Neural progenitor cell (in vitro differentiated cells): ENCODE results near the gene MYO1C. TPM values are rescaled to one million over a fixed set of nuclear protein-coding genes. Genes with fewer than 3 reads are reported as not detected.

Experiments
- DNase-seq: peaks from one replicate; pipeline ENCODE4 v3.0.0-alpha.2; 2016; ENCODE audit warnings: low spot score
- H2AFZ ChIP-seq: fragments of 200-600 bp; sonication (generic); replicated peaks from 2 replicates; pipeline ENCODE4 v1.6.1; 2016; ENCODE audit warnings: antibody characterized with exemption
- H3F3A ChIP-seq: fragments of 200-600 bp; sonication (generic); 2 replicates; pipeline ENCODE4 v1.6.1; 2016; ENCODE audit warnings: antibody characterized with exemption, low read depth
- H3K27ac ChIP-seq: fragments of 200-600 bp; sonication (generic); 2 replicates; pipeline ENCODE4 v1.5.1; 2016; ENCODE audit warnings: mild to moderate bottlenecking
- H3K27me3 ChIP-seq: fragments of 200-600 bp; sonication (generic); 2 replicates; pipeline ENCODE4 v1.6.1; 2016; ENCODE audit warnings: mild to moderate bottlenecking, moderate library complexity
- H3K36me3 ChIP-seq: fragments of 200-600 bp; sonication (generic); 2 replicates; pipeline ENCODE4 v1.5.1; 2016
- H3K4me1 ChIP-seq: fragments of 200-600 bp; sonication (generic); 2 replicates; pipeline ENCODE4 v1.6.1; 2016; ENCODE audit warnings: mixed run types
- H3K4me2 ChIP-seq: fragments of 200-600 bp; sonication (generic); 2 replicates; pipeline ENCODE4 v1.6.1; 2016
- H3K4me3 ChIP-seq: fragments of 200-600 bp; sonication (generic); 2 replicates; pipeline ENCODE4 v1.5.1; 2016
- H3K79me2 ChIP-seq: fragments of 200-600 bp; sonication (generic); 2 replicates; pipeline ENCODE4 v1.6.1; 2016; ENCODE audit warnings: low read depth
- H3K9ac ChIP-seq: fragments of 200-600 bp; sonication (generic); 2 replicates; pipeline ENCODE4 v1.6.1; 2016
- H3K9me3 ChIP-seq: fragments of 200-600 bp; sonication (generic); 2 replicates; pipeline ENCODE4 v1.5.1; 2016; ENCODE audit warnings: low read depth
- H4K20me1 ChIP-seq: fragments of 200-600 bp; sonication (generic); 2 replicates; pipeline ENCODE4 v1.6.1; 2016; ENCODE audit warnings: low read depth
- H3K27ac Mint-ChIP-seq: 3 replicates; pipeline ENCODE4 v1.8.0; 2021; ENCODE audit warnings: mixed read lengths
- H3K27me3 Mint-ChIP-seq: 2 replicates; pipeline ENCODE4 v1.8.0; 2022; ENCODE audit warnings: low read depth, mild to moderate bottlenecking, inconsistent platforms, moderate library complexity, mixed read lengths; ENCODE audit not compliant: insufficient read depth
- H3K36me3 Mint-ChIP-seq: 3 replicates; pipeline ENCODE4 v1.8.0; 2021; ENCODE audit warnings: mixed read lengths
- H3K4me1 Mint-ChIP-seq: 3 replicates; pipeline ENCODE4 v1.8.0; 2021; ENCODE audit warnings: mixed read lengths
- H3K4me3 Mint-ChIP-seq: 3 replicates; pipeline ENCODE4 v1.8.0; 2021; ENCODE audit warnings: mild to moderate bottlenecking, moderate library complexity, mixed read lengths
- H3K9me3 Mint-ChIP-seq: 3 replicates; pipeline ENCODE4 v1.8.0; 2020; ENCODE audit warnings: mixed read lengths
- EZH2 ChIP-seq: fragments of 200-600 bp; sonication (generic); IDR thresholded peaks from 2 replicates; pipeline ENCODE4 v1.6.1; 2017; ENCODE audit warnings: antibody characterized with exemption, mild to moderate bottlenecking, moderate library complexity
- EZH2phosphoT487 ChIP-seq: fragments of 200-600 bp; sonication (generic); IDR thresholded peaks from 2 replicates; pipeline ENCODE4 v1.6.1; 2017; ENCODE audit warnings: antibody characterized with exemption
- total RNA-seq: library from RNA; depleted of rRNA; stranded (reverse); fragments of >200 nt; gene quantifications from 2 replicates; pipeline ENCODE4 v1.2.3, GENCODE V29; 2015; ENCODE audit warnings: low replicate concordance
- TF ChIP-seq, protein P1 (sequence below): fragments of 200-600 bp; sonication (generic); IDR thresholded peaks from 2 replicates; pipeline ENCODE4 v1.5.1; 2017; ENCODE audit warnings: antibody characterized with exemption, mild to moderate bottlenecking

MYO1C gene
- total RNA-seq, 1 donor from 2014 or later = 28.7 TPM

- H3K27ac Mint-ChIP-seq = no peak overlapping the region
- Histone ChIP-seq H3K79me2 (peaks cover 100% of the 10 kb centered on the region), H3K4me1 (no peaks in the 10 kb centered on the region), H3K9ac (no peak overlapping the region), H4K20me1 (peaks cover 44% of the 10 kb centered on the region), H3K4me2 (no peak overlapping the region), H2AFZ (no peak overlapping the region), H3K4me3 (no peak overlapping the region), H3F3A (no peaks in the 10 kb centered on the region), H3K36me3 (no peaks in the 10 kb centered on the region), H3K9me3 (no peaks in the 10 kb centered on the region), H3K27me3 (no peaks in the 10 kb centered on the region), H3K27ac (no peak overlapping the region)
- TF ChIP-seq EZH2phosphoT487 (no peak), EZH2 (no peak)
- TF ChIP-seq, protein P1, sequence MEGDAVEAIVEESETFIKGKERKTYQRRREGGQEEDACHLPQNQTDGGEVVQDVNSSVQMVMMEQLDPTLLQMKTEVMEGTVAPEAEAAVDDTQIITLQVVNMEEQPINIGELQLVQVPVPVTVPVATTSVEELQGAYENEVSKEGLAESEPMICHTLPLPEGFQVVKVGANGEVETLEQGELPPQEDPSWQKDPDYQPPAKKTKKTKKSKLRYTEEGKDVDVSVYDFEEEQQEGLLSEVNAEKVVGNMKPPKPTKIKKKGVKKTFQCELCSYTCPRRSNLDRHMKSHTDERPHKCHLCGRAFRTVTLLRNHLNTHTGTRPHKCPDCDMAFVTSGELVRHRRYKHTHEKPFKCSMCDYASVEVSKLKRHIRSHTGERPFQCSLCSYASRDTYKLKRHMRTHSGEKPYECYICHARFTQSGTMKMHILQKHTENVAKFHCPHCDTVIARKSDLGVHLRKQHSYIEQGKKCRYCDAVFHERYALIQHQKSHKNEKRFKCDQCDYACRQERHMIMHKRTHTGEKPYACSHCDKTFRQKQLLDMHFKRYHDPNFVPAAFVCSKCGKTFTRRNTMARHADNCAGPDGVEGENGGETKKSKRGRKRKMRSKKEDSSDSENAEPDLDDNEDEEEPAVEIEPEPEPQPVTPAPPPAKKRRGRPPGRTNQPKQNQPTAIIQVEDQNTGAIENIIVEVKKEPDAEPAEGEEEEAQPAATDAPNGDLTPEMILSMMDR = no peak
- no peak for DNase-seq
- no peaks in the 10 kb centered on the region for H3K9me3 Mint-ChIP-seq
- peaks cover 3% of the 10 kb centered on the region for H3K27me3 Mint-ChIP-seq
- peaks cover 13% of the 10 kb centered on the region for H3K36me3 Mint-ChIP-seq
- H3K4me1 Mint-ChIP-seq = peaks cover 15% of the 10 kb centered on the region
- H3K4me3 Mint-ChIP-seq = no peak overlapping the region
Observed at GRCh38 chr17:1442187-1442586, 50.3 kb downstream of the MYO1C start.

DNA sequence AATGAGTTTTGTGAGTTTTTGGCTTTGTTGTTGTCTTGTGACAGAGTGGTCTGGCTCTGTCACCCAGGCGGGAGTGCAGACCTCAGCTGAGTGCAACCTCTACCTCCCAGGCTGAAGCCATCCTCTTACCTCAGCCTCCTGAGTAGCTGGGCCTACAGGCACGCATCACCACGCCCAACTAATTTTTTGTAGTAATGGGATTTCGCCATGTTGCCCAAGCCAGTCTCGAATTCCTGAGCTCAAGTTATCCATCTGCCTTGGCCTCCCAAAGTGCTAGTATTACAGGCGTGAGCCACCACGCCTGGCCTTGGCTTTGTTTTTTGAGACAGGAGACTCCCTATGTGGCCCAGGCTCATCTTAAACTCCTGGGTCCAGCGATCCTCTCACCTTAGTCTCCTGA lies 51.6 kb downstream of the MYO1C start:
- Histone ChIP-seq H3K27ac (no peak overlapping the region), H2AFZ (no peak overlapping the region), H3K36me3 (no peaks in the 10 kb centered on the region), H3K4me2 (no peak overlapping the region), H3K9ac (no peak overlapping the region), H3K4me3 (no peak overlapping the region), H3K79me2 (peaks cover 100% of the 10 kb centered on the region), H3K4me1 (no peaks in the 10 kb centered on the region), H3F3A (no peaks in the 10 kb centered on the region), H3K9me3 (no peaks in the 10 kb centered on the region), H3K27me3 (no peaks in the 10 kb centered on the region), H4K20me1 (peaks cover 42% of the 10 kb centered on the region)
- peaks cover 12% of the 10 kb centered on the region for H3K4me1 Mint-ChIP-seq
- H3K4me3 Mint-ChIP-seq = no peak overlapping the region
- DNase-seq = no peak
- H3K27me3 Mint-ChIP-seq = peaks cover 3% of the 10 kb centered on the region
- no peak overlapping the region for H3K27ac Mint-ChIP-seq
- peaks cover 11% of the 10 kb centered on the region for H3K36me3 Mint-ChIP-seq
- TF ChIP-seq, protein P1 = no peak
- TF ChIP-seq EZH2 = no peak
- TF ChIP-seq EZH2phosphoT487 = no peak
- no peaks in the 10 kb centered on the region for H3K9me3 Mint-ChIP-seq

GRCh38 chr17:1438593-1439083 lies 53.8 kb downstream of the MYO1C start:
- no peak overlapping the region for H3K9ac ChIP-seq
- no peaks in the 10 kb centered on the region for H3K9me3 Mint-ChIP-seq
- no peak overlapping the region for H3K4me3 ChIP-seq
- H3K4me1 ChIP-seq = no peaks in the 10 kb centered on the region
- peaks cover 5% of the 10 kb centered on the region for H3K4me1 Mint-ChIP-seq
- TF ChIP-seq EZH2phosphoT487 (no peak), EZH2 (no peak)
- TF ChIP-seq, protein P1 = no peak
- H3K36me3 Mint-ChIP-seq = peaks cover 21% of the 10 kb centered on the region
- peaks cover 100% of the 10 kb centered on the region for H3K79me2 ChIP-seq
- H3K27me3 Mint-ChIP-seq = peaks cover 2% of the 10 kb centered on the region
- no peak overlapping the region for H3K27ac Mint-ChIP-seq
- no peaks in the 10 kb centered on the region for H3F3A ChIP-seq
- no peaks in the 10 kb centered on the region for H3K36me3 ChIP-seq
- H3K27me3 ChIP-seq = no peaks in the 10 kb centered on the region
- no peak for DNase-seq
- no peak overlapping the region for H3K27ac ChIP-seq
- H3K9me3 ChIP-seq = no peaks in the 10 kb centered on the region
- no peak overlapping the region for H2AFZ ChIP-seq
- H3K4me2 ChIP-seq = no peak overlapping the region
- H3K4me3 Mint-ChIP-seq = no peak overlapping the region
- H4K20me1 ChIP-seq = peaks cover 28% of the 10 kb centered on the region
